ENCODE results near the gene ATG2B. TPM values are rescaled to one million over a fixed set of nuclear protein-coding genes. Genes with fewer than 3 reads are reported as not detected.
A peak's percentile ranks its signal among the peaks of the same experiment; 100 is the strongest.

Gene ATG2B
- total and polyA plus RNA-seq, 8 donors, result 19.5 to 44.1 (median 32.6) TPM

- ATAC-seq (peak; percentile 47), DNase-seq (no peak)
- intact Hi-C loops (cut with DNase I), result no loop called here
- H3K27me3 ChIP-seq, result no peaks in the 10 kb centered on the region
- peak; percentile 34 to 62 for TF ChIP-seq CTCF (IDR thresholded peaks at IDR 0.05)
- H3K9me3 ChIP-seq, result no peaks in the 10 kb centered on the region
- no peak overlapping the region for H3K27ac ChIP-seq
- H3K4me1 ChIP-seq, result no peaks in the 10 kb centered on the region
- peaks cover 0 to 44% of the 10 kb centered on the region in 2 donors for H3K36me3 ChIP-seq
- H3K4me3 ChIP-seq, result no peak overlapping the region
Measured at GRCh38 chr14:96297000-96297399, 66.1 kb downstream of the ATG2B start.

DNA sequence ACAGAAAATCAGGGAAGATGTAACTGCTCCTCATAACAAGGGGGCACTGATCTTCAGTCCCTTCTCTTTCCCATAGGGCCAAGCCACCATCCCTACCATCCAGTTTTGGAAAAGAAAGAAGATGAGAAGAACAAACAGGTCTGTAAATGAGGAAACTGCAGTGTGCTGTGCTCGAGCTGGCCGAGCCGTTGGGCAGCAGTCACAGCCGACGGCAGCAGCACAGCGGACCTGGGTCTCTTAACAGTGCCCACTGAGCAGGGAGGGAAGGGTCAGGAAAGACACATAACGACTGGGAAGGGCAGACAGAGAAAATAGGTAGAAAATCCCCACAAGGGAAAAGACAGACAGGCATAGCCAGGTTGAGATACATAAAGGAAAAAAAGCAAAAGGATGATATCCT, 68.9 kb downstream of the ATG2B start:
- TF ChIP-seq CTCF (IDR thresholded peaks at IDR 0.05), result no peak
- H3K4me3 ChIP-seq, result no peak overlapping the region
- DNase-seq (no peak), ATAC-seq (no peak)
- peaks cover 0 to 44% of the 10 kb centered on the region in 2 donors for H3K36me3 ChIP-seq
- no peaks in the 10 kb centered on the region for H3K27me3 ChIP-seq
- intact Hi-C loops (cut with DNase I), result no loop called here
- no peaks in the 10 kb centered on the region for H3K9me3 ChIP-seq
- H3K27ac ChIP-seq, result no peak overlapping the region
- no peaks in the 10 kb centered on the region for H3K4me1 ChIP-seq

GRCh38 chr14:96287856-96288255, 75.3 kb downstream of the ATG2B start:
- TF ChIP-seq CTCF (IDR thresholded peaks at IDR 0.05), result no peak
- no peak overlapping the region for H3K27ac ChIP-seq
- ATAC-seq (no peak), DNase-seq (no peak)
- peaks cover 0 to 71% of the 10 kb centered on the region in 2 donors for H3K36me3 ChIP-seq
- H3K4me1 ChIP-seq, result no peaks in the 10 kb centered on the region
- no peaks in the 10 kb centered on the region for H3K27me3 ChIP-seq
- no peak overlapping the region for H3K4me3 ChIP-seq
- intact Hi-C loops (cut with DNase I), result no loop called here
- H3K9me3 ChIP-seq, result no peaks in the 10 kb centered on the region

DNA sequence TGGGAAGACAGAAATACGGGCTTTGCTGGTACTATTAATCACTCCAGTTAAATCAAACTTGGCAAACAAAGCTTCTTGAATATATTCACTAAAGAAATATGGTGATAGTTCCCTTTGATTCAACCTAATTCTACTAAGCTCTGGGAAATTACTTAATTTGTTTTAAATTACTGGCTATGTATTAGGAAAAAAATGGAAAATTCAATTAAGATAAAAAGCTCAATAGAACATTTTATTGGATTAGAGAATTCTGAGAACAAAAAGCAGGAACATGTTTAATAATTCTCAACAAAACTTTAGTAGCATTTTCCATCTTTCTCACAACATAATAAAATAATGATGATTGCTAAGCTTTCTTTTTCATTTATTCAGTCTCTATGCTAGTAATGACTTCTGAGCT, 76.9 kb downstream of the ATG2B start:
- no peak overlapping the region for H3K4me3 ChIP-seq
- no peak overlapping the region for H3K27ac ChIP-seq
- intact Hi-C loops (cut with DNase I), result no loop called here
- no peak for TF ChIP-seq CTCF (IDR thresholded peaks at IDR 0.05)
- no peak for ATAC-seq
- DNase-seq, result no peak
- no peaks in the 10 kb centered on the region for H3K9me3 ChIP-seq
- no peaks in the 10 kb centered on the region for H3K4me1 ChIP-seq
- H3K27me3 ChIP-seq, result no peaks in the 10 kb centered on the region
- peaks cover 0 to 72% of the 10 kb centered on the region in 2 donors for H3K36me3 ChIP-seq

DNA sequence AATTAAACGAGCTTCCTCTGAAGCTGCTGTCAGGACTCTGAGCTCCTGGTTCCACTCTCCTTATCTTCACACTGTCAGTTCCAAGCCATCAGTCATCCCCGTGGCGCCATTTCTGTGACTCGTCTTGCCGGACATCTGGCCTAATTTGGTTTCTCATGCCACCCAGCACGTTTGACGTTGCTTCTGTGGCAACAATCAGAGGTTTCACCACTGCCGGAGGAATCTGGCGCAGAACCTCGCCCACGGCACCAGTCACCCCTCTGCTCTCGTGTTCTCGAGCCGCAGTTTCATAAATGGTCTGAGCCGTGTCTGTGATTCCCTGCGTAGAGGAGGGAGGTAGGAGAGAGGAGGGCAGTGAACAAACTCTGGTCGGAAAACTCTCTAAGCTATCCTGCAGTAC, 77.5 kb downstream of the ATG2B start:
- H3K27me3 ChIP-seq, result no peaks in the 10 kb centered on the region
- intact Hi-C loops (cut with DNase I), result no loop called here
- no peaks in the 10 kb centered on the region for H3K4me1 ChIP-seq
- no peak overlapping the region for H3K4me3 ChIP-seq
- no peak for DNase-seq
- H3K27ac ChIP-seq, result no peak overlapping the region
- TF ChIP-seq CTCF (IDR thresholded peaks at IDR 0.05), result no peak
- no peaks in the 10 kb centered on the region for H3K9me3 ChIP-seq
- no peak for ATAC-seq
- peaks cover 0 to 66% of the 10 kb centered on the region in 2 donors for H3K36me3 ChIP-seq

Measured in left lung (tissue), 10 donors.